Stimulated activated CD4-positive, alpha-beta T cell treated with anti-CD3 and anti-CD28 coated beads, Interleukin-12 subunit alpha, Interleukin-12 subunit beta, amount 100 ng/mL, for 48 hours (primary cell): ENCODE measurements around the gene PDK1.
"Not testable (repeated sequence)": the region's sequence is repeated elsewhere in the genome, so short reads cannot be mapped to it uniquely, and the experiment has no call there.

Source experiments
- DNase-seq, 3 donors: peaks; one replicate each; pipeline ENCODE4 v3.0.0-alpha.2; 2020; ENCODE audit warnings: low read depth in 2 of 3, low spot score in 1 of 3

PDK1 gene

GRCh38 chr2:172555522-172556283 is at the start of gene PDK1:
PDK1 (plus strand) TSS chr2:172556090; CDS start chr2:172556151, 61 bp downstream.
- DNase-seq, result peak; percentile 84 to 88 (median 88)

DNA sequence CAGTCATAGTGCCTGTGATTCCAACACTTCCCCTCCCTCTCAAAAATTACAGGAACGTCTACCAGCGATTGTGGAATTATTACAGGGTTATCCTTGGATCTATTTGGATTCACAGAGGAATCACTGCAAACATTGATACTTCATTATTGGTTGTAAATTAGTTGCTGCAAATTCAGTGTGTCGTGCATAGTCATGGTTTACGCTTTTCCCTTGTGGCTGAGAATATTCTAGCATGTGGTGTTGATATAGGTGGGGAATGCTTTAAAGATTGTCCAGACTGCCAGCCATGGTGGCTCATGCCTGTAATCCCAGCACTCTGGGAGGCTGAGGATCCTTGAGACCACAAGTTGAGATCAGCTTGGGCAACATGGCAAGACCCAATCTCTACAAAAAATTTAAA is 48.7 kb upstream of the PDK1 start:
- no peak for DNase-seq

GRCh38 chr2:172510088-172510487 is 45.8 kb upstream of the PDK1 start:
- DNase-seq, result no peak

DNA sequence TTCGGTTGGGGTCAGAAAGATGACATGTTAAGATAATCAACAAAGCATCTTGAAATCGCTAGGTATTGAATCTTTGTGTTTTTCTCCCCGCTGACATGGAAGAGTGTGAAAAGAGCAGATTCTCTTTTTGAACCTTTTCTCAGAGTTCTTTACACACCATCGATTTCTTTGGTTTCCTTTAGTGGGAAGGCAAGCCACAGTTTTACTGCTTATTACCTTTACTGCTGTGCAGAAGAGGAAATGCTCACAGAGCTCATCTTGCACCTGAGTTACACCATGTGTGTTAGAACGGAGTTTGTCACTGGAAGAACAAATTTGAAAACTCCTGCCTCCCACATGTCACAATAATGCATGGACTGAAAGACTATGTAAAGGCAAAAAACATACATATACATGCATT is 45.3 kb upstream of the PDK1 start:
- DNase-seq, result no peak

DNA sequence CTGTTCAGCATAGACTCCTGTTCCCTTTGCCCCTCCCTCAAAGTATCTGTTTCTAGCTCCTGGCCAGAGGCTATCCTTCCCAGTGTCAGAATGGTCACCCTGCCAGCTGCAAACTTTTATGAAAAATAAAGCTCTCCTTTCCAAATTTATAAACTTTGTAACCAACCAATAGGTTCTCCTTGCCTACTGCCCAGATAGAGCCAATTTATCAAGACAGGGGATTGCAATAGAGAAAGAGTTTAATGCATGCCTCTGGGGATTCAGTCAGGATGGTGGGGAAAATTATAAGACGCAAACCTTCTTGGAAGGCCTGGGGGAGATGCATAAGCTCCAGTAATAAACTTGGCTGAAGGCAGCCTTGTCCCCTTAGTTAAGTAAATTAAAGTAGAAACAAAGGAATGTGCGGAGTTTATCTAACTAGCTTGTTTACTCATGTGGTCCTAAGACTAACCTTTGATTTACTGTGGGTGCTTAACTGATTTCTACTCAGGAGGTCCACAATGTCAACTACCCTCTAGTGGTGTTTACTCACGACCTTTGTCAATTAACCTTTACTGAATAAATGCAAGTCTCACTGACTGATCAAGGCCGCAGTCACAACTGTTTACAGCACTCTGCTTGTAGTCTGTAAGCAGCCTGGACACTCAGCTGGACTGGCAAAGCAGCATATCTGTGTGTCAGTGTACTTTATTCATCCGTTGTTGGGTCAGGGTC is 42.9 kb upstream of the PDK1 start:
- DNase-seq, result no peak

- no peak for DNase-seq
These were observed 42.4 kb upstream of the PDK1 start for GRCh38 chr2:172513524-172513900.

GRCh38 chr2:172513935-172514586 is 41.8 kb upstream of the PDK1 start:
- no peak for DNase-seq

DNA sequence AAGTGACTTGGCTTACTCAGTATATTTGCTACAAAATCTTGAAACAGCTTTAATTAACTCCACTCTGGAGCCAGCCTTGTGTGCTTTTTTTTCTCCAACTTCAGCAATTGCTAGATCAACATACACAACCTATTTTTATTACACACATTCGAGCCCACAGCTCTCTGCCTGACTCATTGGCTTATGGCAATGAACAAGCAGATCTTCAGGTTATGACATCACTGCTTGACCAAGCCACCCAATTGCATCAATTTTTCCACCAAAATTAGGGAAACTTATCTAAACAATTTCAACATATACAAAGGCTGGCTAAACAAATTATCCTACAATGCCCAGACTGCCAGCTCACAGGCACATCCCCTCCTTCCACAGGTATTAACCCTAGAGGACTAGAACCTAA is 39.6 kb upstream of the PDK1 start:
- DNase-seq, result no peak

- no peak for DNase-seq
These were observed 36.9 kb upstream of the PDK1 start for GRCh38 chr2:172518995-172519394.

DNA sequence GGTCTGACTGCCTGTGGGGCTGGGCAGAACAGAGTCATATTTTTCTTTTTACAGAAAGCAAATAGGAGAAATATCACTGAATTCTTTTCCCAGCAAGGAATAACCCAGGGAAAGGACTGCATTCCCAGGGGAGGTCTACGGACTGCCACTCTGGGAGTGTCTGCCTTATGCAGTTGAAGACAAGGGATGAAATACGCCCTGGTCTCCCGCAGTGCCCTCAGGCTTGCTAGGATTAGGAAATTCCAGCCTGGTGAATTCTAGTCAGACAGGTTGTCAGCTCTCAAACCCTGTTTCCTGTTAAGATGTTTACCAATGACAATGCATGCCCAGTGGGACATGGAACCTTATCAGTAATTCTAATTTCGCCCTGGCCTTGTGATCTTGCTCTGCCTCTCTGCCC is 30.3 kb upstream of the PDK1 start:
- no peak for DNase-seq

DNA sequence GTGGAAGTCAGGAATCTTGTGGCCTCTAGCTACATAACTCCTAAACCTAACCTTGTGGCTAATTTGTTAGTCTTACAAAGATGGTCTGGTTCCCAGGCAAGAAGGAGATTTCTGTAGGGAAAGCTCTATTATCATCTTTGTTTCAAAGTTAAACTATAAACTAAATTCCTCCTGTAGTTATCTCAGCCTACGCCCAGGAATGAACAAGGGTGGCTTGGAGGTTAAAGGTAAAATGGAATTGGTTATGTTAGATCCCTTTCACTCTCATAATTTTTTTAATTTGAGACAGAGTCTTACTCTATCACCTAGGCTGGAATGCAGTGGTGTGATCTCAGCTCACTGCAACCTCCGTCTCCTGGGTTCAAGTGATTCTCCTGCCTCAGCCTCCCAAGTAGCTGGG is 24.6 kb upstream of the PDK1 start:
- DNase-seq, result no peak

- DNase-seq, result not testable (repeated sequence)
These were observed 23.4 kb upstream of the PDK1 start for GRCh38 chr2:172532461-172532860.

DNA sequence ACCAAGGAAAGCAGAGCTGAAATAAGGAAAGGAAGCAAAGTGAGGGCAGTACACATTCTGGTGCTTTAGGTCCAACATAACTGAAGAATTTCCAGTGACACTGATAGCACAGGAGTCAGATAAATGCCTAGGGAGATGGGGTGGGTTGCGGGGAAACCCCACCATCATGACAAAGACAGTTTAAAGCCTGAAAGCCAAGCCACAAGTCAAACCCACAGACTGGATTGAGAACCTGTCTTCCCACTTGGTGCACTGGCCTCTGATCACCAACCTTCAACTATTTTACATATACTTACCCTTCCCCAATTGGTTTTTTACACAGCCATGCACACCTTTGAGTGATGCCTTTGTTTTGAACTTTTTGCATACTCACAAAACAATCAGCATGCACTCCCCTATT is 22.2 kb upstream of the PDK1 start:
- no peak for DNase-seq

GRCh38 chr2:172535119-172535518 is 20.8 kb upstream of the PDK1 start:
- DNase-seq, result no peak

GRCh38 chr2:172537851-172538250 is 18.0 kb upstream of the PDK1 start:
- DNase-seq, result not testable (repeated sequence)

GRCh38 chr2:172539767-172540166 is 16.1 kb upstream of the PDK1 start:
- no peak for DNase-seq

DNA sequence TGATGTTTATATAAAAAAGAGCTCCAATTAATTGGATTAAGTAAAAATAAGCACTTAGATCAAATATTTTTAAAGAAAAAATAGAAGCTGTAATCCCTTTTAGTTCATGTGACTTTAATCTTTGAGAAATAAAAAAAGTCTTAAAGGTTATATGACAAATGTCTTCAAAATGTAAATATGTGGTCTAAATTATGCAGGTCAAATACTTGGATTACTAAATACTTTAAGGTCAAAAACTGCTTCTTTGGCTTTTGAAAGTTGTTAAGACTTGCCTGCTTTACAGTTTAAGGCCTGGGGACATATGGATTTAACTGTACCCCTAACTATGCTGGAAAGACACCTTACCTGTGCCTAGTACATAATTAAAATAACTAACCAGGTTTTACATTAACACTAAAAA is 15.5 kb upstream of the PDK1 start:
- no peak for DNase-seq

DNA sequence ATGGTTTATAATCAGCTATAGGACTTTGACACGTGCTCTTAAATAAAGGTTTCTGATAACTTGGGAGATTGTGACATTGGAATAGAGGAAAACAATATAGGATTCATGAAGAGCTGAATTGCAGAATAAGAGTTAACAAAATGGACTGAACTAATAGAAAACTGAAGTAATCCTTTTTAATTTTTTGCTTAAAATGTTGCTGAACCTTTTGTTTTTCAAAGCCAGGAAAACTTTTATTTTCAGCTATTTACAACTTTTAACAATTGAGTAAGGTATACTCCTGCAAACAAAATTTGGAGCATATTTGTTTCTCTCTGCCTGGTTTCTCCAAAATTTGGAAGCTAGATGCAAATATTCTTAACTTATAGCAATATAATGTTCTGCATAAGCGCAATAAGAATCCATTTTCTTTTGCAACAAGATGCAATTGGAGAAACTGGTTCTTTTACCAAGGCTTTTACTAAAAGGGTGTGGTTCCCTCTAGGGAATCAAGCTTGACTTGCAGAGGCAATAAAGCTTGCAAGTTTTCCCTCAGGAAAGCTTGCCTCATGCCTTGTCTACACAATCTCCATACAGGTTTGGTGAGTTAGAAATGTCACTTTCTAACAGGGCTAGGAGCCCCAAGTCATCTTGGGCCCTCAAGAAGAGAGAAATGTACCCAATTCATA is 10.3 kb upstream of the PDK1 start:
- DNase-seq, result no peak

DNA sequence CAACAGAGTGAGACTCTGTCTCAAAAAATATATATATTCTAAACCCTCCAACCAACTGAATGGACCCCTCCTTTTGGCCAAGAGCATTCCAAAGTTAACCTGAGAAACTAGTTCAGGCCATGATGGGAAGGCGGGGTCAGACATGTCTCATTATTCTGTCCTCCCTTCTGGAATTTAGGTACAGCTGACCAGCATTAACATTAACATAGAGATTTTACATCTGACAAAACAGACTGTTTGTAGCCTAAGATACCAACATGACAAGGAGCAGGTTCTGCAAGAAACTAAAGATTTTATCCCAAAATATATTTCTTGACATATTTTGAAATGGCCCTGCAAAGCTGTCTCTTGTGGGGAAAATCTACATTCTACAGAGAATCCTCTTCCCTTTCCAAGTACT is 6.8 kb upstream of the PDK1 start:
- no peak for DNase-seq

DNA sequence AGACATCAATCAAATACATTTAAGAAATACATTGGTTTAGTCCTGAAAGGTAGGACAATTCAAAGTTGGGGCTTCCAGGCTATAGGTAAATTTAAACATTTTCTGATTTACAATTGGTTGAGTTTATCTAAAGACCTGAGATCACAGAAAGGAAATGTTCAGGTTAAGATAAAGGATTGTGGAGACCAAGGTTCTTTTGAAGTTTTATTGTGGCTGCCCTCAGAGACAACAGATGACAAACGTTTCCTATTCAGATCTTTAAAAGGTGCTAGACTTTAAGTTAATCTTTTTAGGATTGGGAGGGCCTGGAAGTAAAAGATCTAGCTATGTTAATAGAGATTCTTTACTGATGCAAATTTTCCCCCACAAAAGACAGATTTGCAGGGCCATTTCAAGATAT is 6.1 kb upstream of the PDK1 start:
- DNase-seq, result not testable (repeated sequence)

DNA sequence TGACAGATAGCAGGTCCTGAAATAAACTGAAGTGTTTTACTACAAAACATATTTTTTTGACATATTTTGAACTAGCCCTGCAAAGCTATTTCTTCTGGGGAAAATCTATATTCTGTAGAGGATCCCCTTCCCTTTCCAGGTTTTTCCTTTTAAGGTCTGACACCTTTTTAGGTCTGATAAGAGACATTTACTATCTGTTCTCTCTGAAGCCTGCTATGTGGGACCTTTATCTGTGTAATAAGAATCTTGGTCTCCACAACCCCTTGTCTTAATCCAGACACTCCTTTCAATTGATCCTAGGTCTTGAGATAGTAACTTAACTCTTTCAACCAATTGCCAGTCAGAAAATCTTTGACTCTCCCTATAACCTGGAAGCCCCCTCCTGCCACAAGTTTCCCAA is 5.5 kb upstream of the PDK1 start:
- no peak for DNase-seq

- no peak for DNase-seq
These were observed 4.6 kb upstream of the PDK1 start for GRCh38 chr2:172551271-172551670.
